H9 (cell line): ENCODE measurements around the gene NOXRED1. TPM values are rescaled to one million over a fixed set of nuclear protein-coding genes. Genes with fewer than 3 reads are reported as not detected.

ENCODE experiments used
- DNase-seq: peaks from one replicate; pipeline ENCODE4 v3.0.0-alpha.2; 2017
- H2AFZ ChIP-seq: one replicate; pipeline ENCODE4 v1.6.1; 2013; ENCODE audit warnings: mild to moderate bottlenecking, low read length, control low read depth, moderate library complexity
- H2AK5ac ChIP-seq: 2 replicates; pipeline ENCODE4 v1.6.1; 2013; ENCODE audit warnings: low read length, control low read depth, mixed read lengths; ENCODE audit not compliant: insufficient read length
- H2BK120ac ChIP-seq: one replicate; pipeline ENCODE4 v1.6.1; 2013; ENCODE audit warnings: low read depth, mild to moderate bottlenecking, low read length, control low read depth, inconsistent platforms; ENCODE audit not compliant: poor library complexity, severe bottlenecking
- H2BK12ac ChIP-seq: 2 replicates; pipeline ENCODE4 v1.6.1; 2013; ENCODE audit warnings: low read length, control low read depth, mixed read lengths, low read depth; ENCODE audit not compliant: insufficient read length
- H2BK15ac ChIP-seq: 2 replicates; pipeline ENCODE4 v1.6.1; 2013; ENCODE audit warnings: low read depth, low read length, control low read depth
- H2BK20ac ChIP-seq: one replicate; pipeline ENCODE4 v1.6.1; 2013; ENCODE audit warnings: low read depth, mild to moderate bottlenecking, low read length, control low read depth, inconsistent platforms; ENCODE audit not compliant: poor library complexity, severe bottlenecking
- H2BK5ac ChIP-seq: 2 replicates; pipeline ENCODE4 v1.6.1; 2013; ENCODE audit warnings: low read length, control low read depth, mixed read lengths; ENCODE audit not compliant: insufficient read length
- H3K14ac ChIP-seq: 2 replicates; pipeline ENCODE4 v1.6.1; 2013; ENCODE audit warnings: low read length, control low read depth; ENCODE audit not compliant: insufficient read depth
- H3K18ac ChIP-seq: 2 replicates; pipeline ENCODE4 v1.6.1; 2013; ENCODE audit warnings: low read depth, mild to moderate bottlenecking, mixed read lengths, low read length, control low read depth; ENCODE audit not compliant: insufficient read length
- H3K23ac ChIP-seq: 2 replicates; pipeline ENCODE4 v1.6.1; 2013; ENCODE audit warnings: low read length, control low read depth, mixed read lengths, low read depth; ENCODE audit not compliant: insufficient read length
- H3K23me2 ChIP-seq: 2 replicates; pipeline ENCODE4 v1.6.1; 2013; ENCODE audit warnings: low read depth, mild to moderate bottlenecking, mixed read lengths, low read length, control low read depth; ENCODE audit not compliant: insufficient read length, poor library complexity, severe bottlenecking
- H3K27ac ChIP-seq: 2 replicates; pipeline ENCODE4 v1.5.1; 2013; ENCODE audit warnings: low read length, control low read depth, mixed read lengths, low read depth; ENCODE audit not compliant: insufficient read length
- H3K27me3 ChIP-seq: 2 replicates; pipeline ENCODE4 v1.6.1; 2013; ENCODE audit warnings: low read length, control low read depth, inconsistent platforms; ENCODE audit not compliant: insufficient read depth
- H3K4ac ChIP-seq: 2 replicates; pipeline ENCODE4 v1.6.1; 2013; ENCODE audit warnings: low read depth, mild to moderate bottlenecking, control low read depth, inconsistent platforms, low read length, moderate library complexity
- H3K4me1 ChIP-seq: 2 replicates; pipeline ENCODE4 v1.6.1; 2013; ENCODE audit warnings: low read length, control low read depth, inconsistent platforms; ENCODE audit not compliant: insufficient read depth
- H3K4me2 ChIP-seq: 2 replicates; pipeline ENCODE4 v1.6.1; 2013; ENCODE audit warnings: low read length, control low read depth, mixed read lengths; ENCODE audit not compliant: insufficient read length, insufficient read depth
- H3K56ac ChIP-seq: 2 replicates; pipeline ENCODE4 v1.6.1; 2013; ENCODE audit warnings: low read depth, mild to moderate bottlenecking, mixed read lengths, low read length, control low read depth; ENCODE audit not compliant: insufficient read length
- H3K79me1 ChIP-seq: 2 replicates; pipeline ENCODE4 v1.6.1; 2013; ENCODE audit warnings: low read depth, mild to moderate bottlenecking, moderate library complexity, low read length, control low read depth, inconsistent platforms; ENCODE audit not compliant: insufficient read depth, poor library complexity, severe bottlenecking
- H3K79me2 ChIP-seq: 2 replicates; pipeline ENCODE4 v1.6.1; 2013; ENCODE audit warnings: low read length, control low read depth, inconsistent platforms; ENCODE audit not compliant: insufficient read depth
- H3K9ac ChIP-seq: 2 replicates; pipeline ENCODE4 v1.6.1; 2013; ENCODE audit warnings: low read length, control low read depth, mixed read lengths; ENCODE audit not compliant: insufficient read length; ENCODE audit errors: extremely low read depth
- H3K9me3 ChIP-seq: one replicate; pipeline ENCODE4 v1.6.1; 2013; ENCODE audit warnings: low read depth, low read length, inconsistent platforms; ENCODE audit not compliant: control insufficient read depth
- H3T11ph ChIP-seq: one replicate; pipeline ENCODE4 v1.6.1; 2013; ENCODE audit warnings: mild to moderate bottlenecking, low read length, control low read depth, inconsistent platforms
- H4K20me1 ChIP-seq: one replicate; pipeline ENCODE4 v1.6.1; 2013; ENCODE audit not compliant: control insufficient read depth, insufficient read length, insufficient read depth
- H4K5ac ChIP-seq: 2 replicates; pipeline ENCODE4 v1.6.1; 2013; ENCODE audit warnings: low read depth, mild to moderate bottlenecking, mixed read lengths, low read length, control low read depth; ENCODE audit not compliant: insufficient read length
- H4K8ac ChIP-seq: replicated peaks from 2 replicates; pipeline ENCODE4 v1.6.1; 2013; ENCODE audit warnings: low read length, control low read depth, mixed read lengths, low read depth; ENCODE audit not compliant: insufficient read length
- H4K91ac ChIP-seq: 2 replicates; pipeline ENCODE4 v1.6.1; 2013; ENCODE audit warnings: low read depth, mild to moderate bottlenecking, moderate library complexity, mixed read lengths, low read length, control low read depth; ENCODE audit not compliant: insufficient read length
- H3K27ac Mint-ChIP-seq, 3 experiments: 2 replicates in 2 of 3; 3 replicates in 1 of 3; pipeline ENCODE4 v1.8.0; 2020 to 2021; ENCODE audit warnings: mixed read lengths in 3 of 3, mild to moderate bottlenecking in 1 of 3, moderate library complexity in 1 of 3
- H3K27me3 Mint-ChIP-seq: 2 replicates; pipeline ENCODE4 v1.8.0; 2021; ENCODE audit warnings: low read depth, mild to moderate bottlenecking, moderate library complexity, mixed read lengths
- H3K36me3 Mint-ChIP-seq, 3 experiments: 2 replicates in 2 of 3; 3 replicates in 1 of 3; pipeline ENCODE4 v1.8.0; 2020 to 2021; ENCODE audit warnings: low read depth in 3 of 3, mixed read lengths in 3 of 3; ENCODE audit not compliant: insufficient read depth in 1 of 3
- H3K4me1 Mint-ChIP-seq, 2 experiments: 2 replicates each; pipeline ENCODE4 v1.8.0; 2020; ENCODE audit warnings: mixed read lengths in 2 of 2
- H3K4me3 Mint-ChIP-seq, 2 experiments: 2 replicates in 1 of 2; 3 replicates in 1 of 2; pipeline ENCODE4 v1.8.0; 2020 to 2021; ENCODE audit warnings: mild to moderate bottlenecking in 2 of 2, mixed read lengths in 2 of 2, moderate library complexity in 1 of 2
- H3K9me3 Mint-ChIP-seq, 2 experiments: 2 replicates in 1 of 2; 3 replicates in 1 of 2; pipeline ENCODE4 v1.8.0; 2020; ENCODE audit warnings: mild to moderate bottlenecking in 2 of 2, mixed read lengths in 2 of 2, moderate library complexity in 1 of 2
- CTCF ChIP-seq: fragments of 200-600 bp; sonication (generic); conservative IDR thresholded peaks from 3 replicates; pipeline ENCODE4 v1.8.0; 2021; ENCODE audit warnings: antibody characterized with exemption, mild to moderate bottlenecking
- WGBS: extraction: QIAGEN DNeasy Blood & Tissue Kit; methylation state at CpG from one replicate; pipeline ENCODE4 v1.1.7; 2013; ENCODE audit warnings: missing lambda C conversion rate, low lambda C conversion rate, mixed read lengths; ENCODE audit not compliant: insufficient read length; ENCODE audit errors: extremely low coverage; 5-methylcytosine and 5-hydroxymethylcytosine counted together
- total RNA-seq: library from RNA; stranded (reverse); gene quantifications from 2 replicates; pipeline ENCODE4 v1.2.1, GENCODE V29; 2021

NOXRED1 gene
- total RNA-seq, 1 experiment from 2014 or later = not detected

- H3K27ac ChIP-seq = no peak overlapping the region
- no peak overlapping the region for H2BK15ac ChIP-seq
- no peaks in the 10 kb centered on the region for H3K23me2 ChIP-seq
- H3K56ac ChIP-seq = no peak overlapping the region
- no peaks in the 10 kb centered on the region for H3K79me1 ChIP-seq
- H3K27me3 ChIP-seq = no peaks in the 10 kb centered on the region
- no peak overlapping the region for H3T11ph ChIP-seq
- no peak overlapping the region for H4K5ac ChIP-seq
- DNase-seq = no peak
- WGBS = no CpG with 5 or more reads among the region's 4 CpGs
- no peak for TF ChIP-seq CTCF
- no peak overlapping the region for H2BK120ac ChIP-seq
- peaks cover 14 to 55% (median 44%) of the 10 kb centered on the region in 3 experiments for H3K36me3 Mint-ChIP-seq
- no peak overlapping the region for H3K18ac ChIP-seq
- H2BK20ac ChIP-seq = no peak overlapping the region
- no peak overlapping the region for H3K4ac ChIP-seq
- H3K4me1 Mint-ChIP-seq = no peaks in the 10 kb centered on the region
- H4K20me1 ChIP-seq = no peaks in the 10 kb centered on the region
- H3K79me2 ChIP-seq = no peaks in the 10 kb centered on the region
- H3K27ac Mint-ChIP-seq = no peak overlapping the region
- no peaks in the 10 kb centered on the region for H3K9me3 ChIP-seq
- no peak overlapping the region for H2BK5ac ChIP-seq
- no peak overlapping the region for H2AFZ ChIP-seq
- no peak overlapping the region for H4K91ac ChIP-seq
- no peak overlapping the region for H2AK5ac ChIP-seq
- no peak overlapping the region for H4K8ac ChIP-seq
- no peaks in the 10 kb centered on the region for H3K9me3 Mint-ChIP-seq
- no peak overlapping the region for H3K4me3 Mint-ChIP-seq
- H3K23ac ChIP-seq = no peak overlapping the region
- H3K27me3 Mint-ChIP-seq = no peaks in the 10 kb centered on the region
- no peaks in the 10 kb centered on the region for H3K4me1 ChIP-seq
- H3K9ac ChIP-seq = no peak overlapping the region
- H2BK12ac ChIP-seq = no peak overlapping the region
- no peak overlapping the region for H3K14ac ChIP-seq
- no peak overlapping the region for H3K4me2 ChIP-seq
These were observed 16.5 kb upstream of the NOXRED1 start for GRCh38 chr14:77439861-77440260.
